ENCODE results near the gene BUB1B. TPM values are rescaled to one million over a fixed set of nuclear protein-coding genes. Genes with fewer than 3 reads are reported as not detected.

The BUB1B gene
- total RNA-seq, 2 donors from 2014 or later, result 10.2 to 48.3 TPM

GRCh38 chr15:40245666-40246450 lies 85.0 kb downstream of the BUB1B start:
- no peaks in the 10 kb centered on the region for H3K4me1 ChIP-seq
- H3K27me3 ChIP-seq, result no peaks in the 10 kb centered on the region
- DNase-seq, result no peak
- H3K4me3 ChIP-seq, result no peak overlapping the region
- intact Hi-C loops (cut with DNase I), result no loop called here
- no peaks in the 10 kb centered on the region for H3K9me3 ChIP-seq
- TF ChIP-seq CTCF (IDR thresholded peaks at IDR 0.05), result no peak
- no peak overlapping the region for H3K9ac ChIP-seq (ENCODE audit: low read depth in 2 of 2, low read length in 2 of 2)
- H3K36me3 ChIP-seq, result no peaks in the 10 kb centered on the region
- H3K27ac ChIP-seq, result no peak overlapping the region

GRCh38 chr15:40246496-40247280 lies 85.8 kb downstream of the BUB1B start:
- Histone ChIP-seq H3K9ac (ENCODE audit: low read depth in 2 of 2, low read length in 2 of 2) (no peak overlapping the region), H3K27ac (no peak overlapping the region), H3K9me3 (no peaks in the 10 kb centered on the region), H3K27me3 (no peaks in the 10 kb centered on the region), H3K4me1 (no peaks in the 10 kb centered on the region), H3K36me3 (no peaks in the 10 kb centered on the region), H3K4me3 (no peak overlapping the region)
- TF ChIP-seq CTCF (IDR thresholded peaks at IDR 0.05), result no peak
- intact Hi-C loops (cut with DNase I), result no loop called here
- DNase-seq, result no peak

GRCh38 chr15:40247406-40247971 lies 86.6 kb downstream of the BUB1B start:
- H3K27me3 ChIP-seq, result peaks cover 8% of the 10 kb centered on the region
- no peaks in the 10 kb centered on the region for H3K4me1 ChIP-seq
- no peak for TF ChIP-seq CTCF (IDR thresholded peaks at IDR 0.05)
- H3K9me3 ChIP-seq, result no peaks in the 10 kb centered on the region
- no peak overlapping the region for H3K9ac ChIP-seq (ENCODE audit: low read depth in 2 of 2, low read length in 2 of 2)
- no peak overlapping the region for H3K4me3 ChIP-seq
- intact Hi-C loops (cut with DNase I), result no loop called here
- H3K36me3 ChIP-seq, result no peaks in the 10 kb centered on the region
- DNase-seq, result no peak
- H3K27ac ChIP-seq, result no peak overlapping the region

GRCh38 chr15:40248006-40248783 lies 87.3 kb downstream of the BUB1B start:
- DNase-seq, result no peak
- no peak for TF ChIP-seq CTCF (IDR thresholded peaks at IDR 0.05)

More at GRCh38 chr15:40248006-40248783, 87.3 kb downstream of the BUB1B start:
- H3K27me3 ChIP-seq, result peaks cover 15% of the 10 kb centered on the region
- no peaks in the 10 kb centered on the region for H3K4me1 ChIP-seq
- no peak overlapping the region for H3K4me3 ChIP-seq
- intact Hi-C loops (cut with DNase I), result no loop called here
- no peak overlapping the region for H3K9ac ChIP-seq (ENCODE audit: low read depth in 2 of 2, low read length in 2 of 2)
- H3K9me3 ChIP-seq, result no peaks in the 10 kb centered on the region
- H3K27ac ChIP-seq, result no peak overlapping the region
- H3K36me3 ChIP-seq, result no peaks in the 10 kb centered on the region

Measured in colonic mucosa (tissue), 4 donors.